ENCODE data around the gene FGD5. TPM values are rescaled to one million over a fixed set of nuclear protein-coding genes. Genes with fewer than 3 reads are reported as not detected.

FGD5 gene
- total RNA-seq, 2 donors from 2014 or later = 15.3 to 17.0 TPM

GRCh38 chr3:14920536-14920935 is 101.8 kb downstream of the FGD5 start:
- no peaks in the 10 kb centered on the region for H3K36me3 ChIP-seq (ENCODE audit: control insufficient read depth, insufficient read depth, low read length)
- Mint-ChIP-seq H3K9me3 (no peaks in the 10 kb centered on the region), H3K4me3 (no peak overlapping the region), H3K27ac (no peak overlapping the region), H3K36me3 (ENCODE audit: low read depth) (peaks cover 7% of the 10 kb centered on the region), H3K27me3 (ENCODE audit: insufficient read depth) (no peaks in the 10 kb centered on the region), H3K4me1 (peaks cover 3% of the 10 kb centered on the region)
- H3K9me3 ChIP-seq (ENCODE audit: control insufficient read depth, low read length) = no peaks in the 10 kb centered on the region
- DNase-seq = no peak
- H3K9ac ChIP-seq (ENCODE audit: extremely low read depth, low read length, poor library complexity, severe bottlenecking) = no peak overlapping the region
- H3K4me3 ChIP-seq (ENCODE audit: low read length) = no peak overlapping the region
- WGBS, 2 experiments (ENCODE audit: insufficient coverage in 1 of 2, insufficient read length in 1 of 2) = 94 to 98% methylated on average over 5 of the region's 5 CpGs
- no peak overlapping the region for H3K27ac ChIP-seq (ENCODE audit: low read depth, low read length)
- H3K4me1 ChIP-seq (ENCODE audit: control insufficient read depth, insufficient read depth, low read length) = no peaks in the 10 kb centered on the region
- H3K27me3 ChIP-seq (ENCODE audit: control insufficient read depth, insufficient read depth, low read length, poor library complexity, severe bottlenecking) = no peaks in the 10 kb centered on the region
- TF ChIP-seq, protein P1, sequence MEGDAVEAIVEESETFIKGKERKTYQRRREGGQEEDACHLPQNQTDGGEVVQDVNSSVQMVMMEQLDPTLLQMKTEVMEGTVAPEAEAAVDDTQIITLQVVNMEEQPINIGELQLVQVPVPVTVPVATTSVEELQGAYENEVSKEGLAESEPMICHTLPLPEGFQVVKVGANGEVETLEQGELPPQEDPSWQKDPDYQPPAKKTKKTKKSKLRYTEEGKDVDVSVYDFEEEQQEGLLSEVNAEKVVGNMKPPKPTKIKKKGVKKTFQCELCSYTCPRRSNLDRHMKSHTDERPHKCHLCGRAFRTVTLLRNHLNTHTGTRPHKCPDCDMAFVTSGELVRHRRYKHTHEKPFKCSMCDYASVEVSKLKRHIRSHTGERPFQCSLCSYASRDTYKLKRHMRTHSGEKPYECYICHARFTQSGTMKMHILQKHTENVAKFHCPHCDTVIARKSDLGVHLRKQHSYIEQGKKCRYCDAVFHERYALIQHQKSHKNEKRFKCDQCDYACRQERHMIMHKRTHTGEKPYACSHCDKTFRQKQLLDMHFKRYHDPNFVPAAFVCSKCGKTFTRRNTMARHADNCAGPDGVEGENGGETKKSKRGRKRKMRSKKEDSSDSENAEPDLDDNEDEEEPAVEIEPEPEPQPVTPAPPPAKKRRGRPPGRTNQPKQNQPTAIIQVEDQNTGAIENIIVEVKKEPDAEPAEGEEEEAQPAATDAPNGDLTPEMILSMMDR (conservative IDR thresholded peaks at IDR 0.05) = no peak

GRCh38 chr3:14921034-14921616 is 102.4 kb downstream of the FGD5 start:
- Histone ChIP-seq H3K36me3 (ENCODE audit: control insufficient read depth, insufficient read depth, low read length) (no peaks in the 10 kb centered on the region), H3K4me1 (ENCODE audit: control insufficient read depth, insufficient read depth, low read length) (peaks cover 5% of the 10 kb centered on the region), H3K9me3 (ENCODE audit: control insufficient read depth, low read length) (no peaks in the 10 kb centered on the region), H3K27ac (ENCODE audit: low read depth, low read length) (no peak overlapping the region), H3K27me3 (ENCODE audit: control insufficient read depth, insufficient read depth, low read length, poor library complexity, severe bottlenecking) (no peaks in the 10 kb centered on the region), H3K9ac (ENCODE audit: extremely low read depth, low read length, poor library complexity, severe bottlenecking) (no peak overlapping the region), H3K4me3 (ENCODE audit: low read length) (no peak overlapping the region)
- Mint-ChIP-seq H3K27ac (no peak overlapping the region), H3K9me3 (no peaks in the 10 kb centered on the region), H3K36me3 (ENCODE audit: low read depth) (peaks cover 7% of the 10 kb centered on the region), H3K27me3 (ENCODE audit: insufficient read depth) (no peaks in the 10 kb centered on the region), H3K4me3 (no peak overlapping the region), H3K4me1 (peaks cover 7% of the 10 kb centered on the region)
- peak; percentile 96 for DNase-seq
- TF ChIP-seq, protein P1 (conservative IDR thresholded peaks at IDR 0.05) = peak; percentile 95
- WGBS, 2 experiments (ENCODE audit: insufficient coverage in 1 of 2, insufficient read length in 1 of 2) = 35 to 77% methylated on average over 2 to 10 of the region's 10 CpGs

GRCh38 chr3:14921811-14922705 is 103.3 kb downstream of the FGD5 start:
- H3K27me3 Mint-ChIP-seq (ENCODE audit: insufficient read depth) = no peaks in the 10 kb centered on the region
- no peak overlapping the region for H3K4me3 Mint-ChIP-seq
- 91 to 94% methylated on average over 7 to 21 of the region's 21 CpGs for WGBS, 2 experiments (ENCODE audit: insufficient coverage in 1 of 2, insufficient read length in 1 of 2)
- H3K4me3 ChIP-seq (ENCODE audit: low read length) = no peak overlapping the region
- no peak overlapping the region for H3K27ac Mint-ChIP-seq
- H3K36me3 ChIP-seq (ENCODE audit: control insufficient read depth, insufficient read depth, low read length) = no peaks in the 10 kb centered on the region
- no peak for DNase-seq
- H3K9ac ChIP-seq (ENCODE audit: extremely low read depth, low read length, poor library complexity, severe bottlenecking) = no peak overlapping the region
- peaks cover 7% of the 10 kb centered on the region for H3K36me3 Mint-ChIP-seq (ENCODE audit: low read depth)
- H3K27ac ChIP-seq (ENCODE audit: low read depth, low read length) = no peak overlapping the region
- H3K9me3 Mint-ChIP-seq = no peaks in the 10 kb centered on the region
- H3K4me1 ChIP-seq (ENCODE audit: control insufficient read depth, insufficient read depth, low read length) = peaks cover 6% of the 10 kb centered on the region
- peaks cover 8% of the 10 kb centered on the region for H3K4me1 Mint-ChIP-seq
- H3K27me3 ChIP-seq (ENCODE audit: control insufficient read depth, insufficient read depth, low read length, poor library complexity, severe bottlenecking) = no peaks in the 10 kb centered on the region
- no peaks in the 10 kb centered on the region for H3K9me3 ChIP-seq (ENCODE audit: control insufficient read depth, low read length)
- TF ChIP-seq, protein P1 (conservative IDR thresholded peaks at IDR 0.05) = no peak
